HL-60/S4 treated with retinoic acid at 250 ng/mL for 4 days and 3 days (cell line): ENCODE measurements around the gene GRIA4.
"Not testable (repeated sequence)": the region's sequence is repeated elsewhere in the genome, so short reads cannot be mapped to it uniquely, and the experiment has no call there.

Experiments used
- in situ Hi-C: fragments of 300-500 bp; cut with MboI; formaldehyde crosslinking; loops from 2 replicates; pipeline ENCODE4 v1.7.0; 2022; ENCODE audit warnings: low sequenced_read_pairs

The GRIA4 gene

DNA sequence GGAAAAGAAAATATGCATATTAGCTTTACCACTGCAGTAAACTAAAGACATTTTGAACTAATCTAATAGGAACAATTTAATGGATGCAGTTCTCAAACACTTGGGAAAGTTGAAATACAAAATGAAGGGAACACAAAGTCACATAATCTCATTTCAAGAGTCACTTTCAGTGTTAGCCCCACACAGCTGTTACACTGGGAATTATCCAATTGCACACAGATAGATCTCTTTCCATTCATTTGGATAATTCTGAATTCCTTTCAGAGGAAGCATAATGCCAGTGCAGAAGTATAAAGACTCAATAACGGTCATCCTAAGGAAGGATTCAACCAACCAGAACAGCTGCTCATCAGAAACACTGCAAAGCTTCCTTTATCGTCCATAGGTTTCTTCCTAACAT, 173.3 kb downstream of the GRIA4 start:
- in situ Hi-C loops: no loop called here

DNA sequence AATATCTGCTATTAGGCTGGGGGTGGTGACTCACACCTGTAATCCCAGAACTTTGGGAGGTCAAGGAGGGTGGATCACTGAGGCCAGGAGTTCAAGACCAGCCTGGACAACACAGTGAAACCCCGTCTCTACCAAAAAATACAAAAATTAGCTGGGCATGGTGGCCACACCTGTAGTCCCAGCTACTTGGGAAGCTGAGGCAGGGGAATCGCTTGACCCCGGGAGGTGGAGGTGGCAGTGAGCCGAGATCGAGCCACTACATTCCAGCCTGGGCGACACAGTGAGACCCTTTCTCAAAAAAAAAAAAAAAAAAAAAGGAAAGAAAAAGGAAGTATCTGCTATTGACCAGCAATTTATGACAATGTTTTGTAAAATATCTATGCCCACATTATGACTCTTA, 176.0 kb downstream of the GRIA4 start:
- in situ Hi-C loops: not testable (repeated sequence)

DNA sequence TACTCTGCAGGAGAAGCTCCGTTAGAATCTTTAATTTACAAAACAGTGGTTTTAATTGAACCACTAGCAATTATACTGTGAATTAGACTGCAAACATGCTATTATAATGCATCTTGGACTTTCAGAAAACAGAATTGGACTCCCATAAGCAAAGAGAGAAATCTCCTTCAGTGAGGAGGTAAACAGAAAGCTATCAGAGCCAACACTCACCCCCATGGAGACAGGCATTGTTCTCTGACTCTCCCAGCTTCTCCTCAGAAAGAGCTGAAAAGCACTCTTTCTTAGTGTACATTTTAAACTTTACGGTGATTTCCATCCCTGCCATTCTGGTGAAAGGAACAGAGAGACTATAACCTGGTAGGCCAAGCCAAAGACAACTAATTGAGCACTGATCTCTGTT, 176.9 kb downstream of the GRIA4 start:
- in situ Hi-C loops: no loop called here

DNA sequence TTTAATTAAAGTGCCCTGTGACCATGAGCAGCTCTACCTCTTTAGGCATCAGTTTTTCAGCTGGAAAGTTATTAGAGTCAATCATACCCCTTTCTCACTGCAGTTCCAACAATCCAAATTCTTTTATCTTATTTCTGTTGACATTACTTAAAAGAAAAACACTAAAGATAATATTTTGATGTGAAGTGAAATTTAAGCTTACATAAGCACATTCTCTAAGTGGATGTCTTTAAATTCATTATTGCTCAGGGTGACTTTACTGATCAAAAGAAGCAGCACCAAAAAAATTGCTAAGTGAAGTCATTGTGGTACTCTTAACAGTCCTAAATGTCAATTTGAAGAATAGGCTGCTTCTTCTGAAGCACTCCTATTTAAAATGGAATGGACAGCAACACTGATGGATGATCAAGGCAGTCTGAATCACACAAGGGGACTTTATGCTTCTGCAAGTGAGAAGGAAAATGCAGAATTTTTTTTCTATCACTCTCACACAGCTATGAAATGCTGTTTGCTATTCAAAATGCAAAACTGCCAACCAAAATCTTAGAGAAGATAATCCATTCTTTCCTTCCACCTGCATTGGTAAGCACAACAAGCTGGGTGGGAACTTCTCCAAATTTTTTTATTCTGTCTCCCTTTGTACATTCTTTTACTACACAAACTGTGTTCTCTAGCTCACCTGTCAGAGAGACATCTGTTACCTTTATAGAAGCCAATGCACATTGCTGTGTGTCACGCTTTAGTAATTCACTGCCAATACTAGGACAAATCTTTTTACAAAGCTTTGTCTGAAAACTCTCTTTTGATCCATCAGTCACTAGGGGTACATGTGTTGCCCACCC, 179.9 kb downstream of the GRIA4 start:
- in situ Hi-C loops: no loop called here

DNA sequence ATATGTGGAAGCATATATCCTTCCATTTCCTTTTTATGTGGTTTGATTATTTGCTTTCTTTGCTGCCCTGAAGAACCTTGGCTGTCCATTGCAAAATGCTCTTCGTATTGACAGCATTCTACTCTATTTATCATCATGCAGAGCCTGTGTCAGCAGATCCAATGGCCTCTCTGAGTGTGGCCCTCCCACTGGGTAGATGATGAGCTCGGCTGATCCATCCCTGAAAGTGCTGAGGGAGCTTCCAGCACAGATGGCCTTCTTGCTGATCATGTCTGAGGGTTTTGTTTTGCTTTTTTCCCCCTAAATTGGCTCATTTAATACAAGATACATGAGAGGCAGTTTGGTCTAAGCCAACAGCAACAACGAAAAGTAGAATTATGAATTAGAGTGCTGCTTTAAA, 181.0 kb downstream of the GRIA4 start:
- in situ Hi-C loops: no loop called here

DNA sequence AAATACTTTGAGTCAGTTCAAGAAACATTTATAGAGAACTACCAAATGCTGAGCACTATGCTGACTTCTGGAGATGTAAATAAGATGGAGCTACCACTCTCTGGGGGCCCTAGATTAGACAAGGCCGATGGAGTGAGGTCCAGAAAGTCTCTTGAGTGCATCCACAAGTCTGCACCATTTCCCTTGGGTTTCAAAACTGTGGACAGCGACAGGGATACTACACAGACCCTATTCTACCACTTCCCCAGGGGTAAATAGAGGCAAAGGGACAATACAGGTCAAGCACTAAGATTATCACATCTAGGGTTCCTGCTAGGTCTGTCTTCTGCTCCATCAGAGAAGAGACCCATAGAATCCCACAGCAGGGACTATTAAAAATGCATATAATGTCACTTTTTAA, 183.2 kb downstream of the GRIA4 start:
- in situ Hi-C loops: no loop called here

- in situ Hi-C loops: no loop called here
These were observed 189.4 kb downstream of the GRIA4 start for GRCh38 chr11:105799263-105799662.

GRCh38 chr11:105799728-105800462, 190.0 kb downstream of the GRIA4 start:
- in situ Hi-C loops: no loop called here

DNA sequence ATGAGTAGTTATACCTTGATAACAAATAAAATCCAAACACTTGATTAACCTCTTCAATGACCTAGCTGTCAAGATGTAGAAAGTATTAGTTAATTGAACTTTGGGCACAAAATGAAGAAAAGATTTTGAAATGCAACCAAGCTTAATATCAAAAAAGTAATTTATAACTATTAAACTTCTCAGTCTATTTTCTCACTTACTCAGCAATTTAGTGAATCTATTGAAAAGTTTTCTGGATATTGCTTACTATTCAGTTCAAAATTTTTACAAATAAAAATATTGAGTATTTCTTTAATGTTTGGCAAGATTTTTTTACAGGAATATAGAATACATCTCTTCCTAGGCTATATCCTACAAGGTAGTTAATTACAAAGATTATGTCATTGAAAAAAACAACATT, 192.5 kb downstream of the GRIA4 start:
- in situ Hi-C loops: no loop called here

GRCh38 chr11:105811242-105811641, 201.4 kb downstream of the GRIA4 start:
- in situ Hi-C loops: no loop called here

DNA sequence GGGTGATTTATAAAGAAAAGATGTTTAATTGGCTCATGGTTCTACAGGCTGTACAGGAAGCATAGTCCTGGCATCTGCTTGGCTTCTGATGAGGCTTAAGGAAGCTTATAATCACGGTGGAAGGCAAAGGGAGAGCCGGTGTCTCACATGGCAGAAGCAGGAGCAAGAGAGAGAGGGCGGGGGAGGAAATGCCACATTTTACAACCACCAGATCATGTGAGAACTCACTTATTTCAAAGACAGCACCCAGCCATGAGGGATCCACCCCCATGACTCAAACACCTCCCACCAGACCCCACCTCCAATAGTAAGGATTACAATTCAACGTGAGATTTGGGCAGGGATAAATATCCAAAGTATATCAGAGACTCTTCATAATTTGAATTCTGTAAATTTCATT, 211.5 kb downstream of the GRIA4 start:
- in situ Hi-C loops: no loop called here

GRCh38 chr11:105821781-105822180, 211.9 kb downstream of the GRIA4 start:
- in situ Hi-C loops: no loop called here

GRCh38 chr11:105823495-105824033, 213.7 kb downstream of the GRIA4 start:
- in situ Hi-C loops: no loop called here

DNA sequence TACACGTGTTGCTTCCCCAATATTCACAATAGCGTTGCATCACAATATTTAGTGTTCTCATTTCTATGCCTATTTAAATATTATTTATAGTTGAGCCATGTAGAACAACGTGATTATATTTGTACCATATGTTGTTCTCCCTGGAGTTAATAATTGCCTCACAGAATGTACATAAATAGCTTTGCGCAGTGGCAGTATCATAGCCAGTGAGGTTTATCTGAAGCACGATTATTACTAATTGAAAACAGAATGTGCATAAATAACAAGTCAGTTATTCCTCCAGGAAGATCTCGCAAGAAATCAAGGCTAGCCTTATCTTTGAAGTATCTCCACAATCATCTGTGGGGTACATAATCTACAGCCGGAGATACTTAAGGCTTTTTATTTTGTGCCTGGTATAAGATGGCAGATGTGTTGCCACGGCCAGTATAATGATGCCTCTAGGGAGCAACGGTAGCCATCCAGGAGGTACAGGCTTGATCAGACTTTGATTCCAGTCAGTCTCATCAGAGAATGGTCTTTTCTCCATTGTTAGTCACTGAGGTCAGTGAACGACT, 214.7 kb downstream of the GRIA4 start:
- in situ Hi-C loops: no loop called here

DNA sequence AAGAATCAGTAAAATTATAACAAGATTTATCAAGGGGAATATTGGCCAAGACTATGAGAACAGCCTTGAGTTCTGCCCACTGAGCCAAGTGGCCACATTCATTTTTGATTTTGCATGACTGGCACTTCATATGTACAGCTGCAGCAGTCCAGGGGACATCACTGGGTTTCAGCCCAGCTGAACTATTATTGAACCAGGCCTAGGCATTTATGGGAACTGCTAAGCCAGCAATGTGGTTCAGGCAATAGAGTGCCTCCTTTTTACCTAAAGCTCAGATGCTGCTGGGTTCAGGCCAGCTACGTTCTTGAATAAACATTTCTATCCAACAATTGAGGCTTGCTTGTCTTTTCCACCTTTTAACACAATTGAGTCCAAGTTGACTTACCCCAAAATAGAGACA, 215.3 kb downstream of the GRIA4 start:
- in situ Hi-C loops: no loop called here

DNA sequence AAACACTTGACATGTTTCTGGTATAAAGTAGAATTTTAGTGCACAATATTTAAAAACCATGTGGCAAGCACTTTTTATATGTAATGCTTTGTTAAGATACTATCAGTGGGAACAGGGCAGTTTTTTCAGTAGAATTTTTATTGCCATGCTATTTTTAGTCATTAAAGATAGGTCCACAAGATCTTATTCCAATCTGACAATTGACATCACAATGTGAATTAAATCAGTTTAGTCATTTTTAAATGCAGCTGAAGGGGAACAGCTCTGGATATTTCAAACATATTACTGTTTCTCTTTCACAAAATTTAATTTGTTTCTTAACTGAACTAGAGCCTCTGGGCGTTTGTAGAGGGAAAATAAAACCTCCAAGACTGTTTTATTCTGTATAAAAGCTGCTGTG, 218.0 kb downstream of the GRIA4 start:
- in situ Hi-C loops: no loop called here

DNA sequence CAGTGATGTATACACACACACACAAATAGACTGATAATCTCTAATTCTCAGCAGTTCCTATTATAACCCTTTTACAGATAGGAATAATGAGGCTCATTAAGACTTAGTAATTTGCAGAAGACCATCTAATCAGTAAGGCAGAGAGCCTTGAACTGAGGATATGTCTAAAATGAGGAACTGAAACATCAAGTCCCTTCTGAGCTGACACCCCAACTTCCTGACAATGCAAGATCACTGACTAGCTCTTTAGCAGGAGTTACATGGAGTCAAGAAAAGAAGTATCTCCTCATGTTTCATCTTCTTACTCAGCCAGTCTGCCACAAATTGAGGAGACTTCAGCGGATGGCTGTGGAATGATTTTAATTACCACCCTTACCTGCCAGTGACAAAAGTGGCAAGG, 219.2 kb downstream of the GRIA4 start:
- in situ Hi-C loops: no loop called here

DNA sequence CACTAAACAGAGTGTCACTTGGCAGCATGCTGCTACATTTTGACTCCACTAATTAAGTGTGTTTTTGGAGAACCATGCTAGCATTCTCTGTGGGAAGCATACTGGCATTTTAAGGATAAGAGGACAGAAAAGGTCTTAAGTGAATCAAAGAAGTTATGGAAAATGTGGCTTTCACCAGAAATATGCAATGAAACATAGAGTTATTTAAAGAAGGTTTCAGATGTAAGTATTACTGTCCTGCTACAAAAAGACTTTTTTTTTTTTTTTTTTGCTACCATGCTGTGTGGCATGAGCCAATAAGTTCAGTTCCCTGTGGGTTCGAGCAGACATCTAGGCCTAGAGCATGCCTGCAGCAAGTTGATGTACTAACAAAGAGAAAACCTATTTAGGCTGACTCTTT, 224.6 kb downstream of the GRIA4 start:
- in situ Hi-C loops: no loop called here

GRCh38 chr11:105838668-105839384, 229.0 kb downstream of the GRIA4 start:
- in situ Hi-C loops: no loop called here

GRCh38 chr11:105840391-105840790, 230.5 kb downstream of the GRIA4 start:
- in situ Hi-C loops: no loop called here

DNA sequence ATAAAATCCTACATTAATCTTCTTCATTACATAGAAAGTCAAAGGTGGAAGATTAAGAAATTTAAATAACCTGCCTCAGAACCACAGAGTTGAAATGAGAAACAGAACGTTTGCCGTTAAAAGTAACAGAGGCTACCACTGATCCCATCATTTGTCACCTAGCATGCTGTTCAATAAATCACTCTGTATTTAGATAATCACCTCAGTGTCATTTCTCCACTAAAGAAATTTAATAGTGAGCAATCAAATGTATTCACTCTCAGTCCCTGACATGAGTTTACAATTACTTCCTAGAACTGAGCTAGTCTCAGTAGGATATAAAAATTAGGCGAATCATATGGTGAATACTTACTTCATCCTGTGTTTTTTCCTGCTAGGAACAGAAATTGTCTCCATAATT, 242.5 kb downstream of the GRIA4 start:
- in situ Hi-C loops: no loop called here
